Chondrocyte (in vitro differentiated cells): Measurements from ENCODE around the gene SDHB. TPM values are rescaled to one million over a fixed set of nuclear protein-coding genes. Genes with fewer than 3 reads are reported as not detected.

ENCODE experiments used
- DNase-seq: peaks from one replicate; pipeline ENCODE4 v3.0.0; 2021; ENCODE audit warnings: mixed read lengths, low spot score
- H3K27ac Mint-ChIP-seq: one replicate; pipeline ENCODE4 v1.8.0; 2021; ENCODE audit warnings: mild to moderate bottlenecking, moderate library complexity, mixed read lengths; ENCODE audit not compliant: unreplicated experiment
- H3K27me3 Mint-ChIP-seq: 2 replicates; pipeline ENCODE4 v1.8.0; 2021; ENCODE audit warnings: low read depth, mixed read lengths
- H3K36me3 Mint-ChIP-seq: 2 replicates; pipeline ENCODE4 v1.8.0; 2021; ENCODE audit warnings: low read depth, mixed read lengths
- H3K4me1 Mint-ChIP-seq: 2 replicates; pipeline ENCODE4 v1.8.0; 2021; ENCODE audit warnings: low read depth, mild to moderate bottlenecking, mixed read lengths
- H3K4me3 Mint-ChIP-seq: one replicate; pipeline ENCODE4 v1.8.0; 2021; ENCODE audit warnings: mild to moderate bottlenecking, moderate library complexity, mixed read lengths; ENCODE audit not compliant: unreplicated experiment
- H3K9me3 Mint-ChIP-seq: 2 replicates; pipeline ENCODE4 v1.8.0; 2021; ENCODE audit warnings: low read depth, mixed read lengths
- CTCF ChIP-seq: fragments of 200-600 bp; sonication (generic); IDR thresholded peaks from 2 replicates; pipeline ENCODE4 v1.5.0; 2021; ENCODE audit warnings: antibody characterized with exemption, mild to moderate bottlenecking, moderate library complexity
- total RNA-seq: library from RNA; stranded (reverse); gene quantifications from 3 replicates; pipeline ENCODE4 v1.2.1, GENCODE V29; 2021

The SDHB gene
- total RNA-seq, 1 donor from 2014 or later = 54.7 TPM

- no peak for TF ChIP-seq CTCF
- Mint-ChIP-seq H3K4me3 (no peak overlapping the region), H3K27ac (no peak overlapping the region), H3K4me1 (peaks cover 21% of the 10 kb centered on the region), H3K27me3 (no peaks in the 10 kb centered on the region), H3K9me3 (no peaks in the 10 kb centered on the region), H3K36me3 (peaks cover 17% of the 10 kb centered on the region)
- no peak for DNase-seq
These were observed 48.5 kb downstream of the SDHB start for GRCh38 chr1:17005365-17005740.

GRCh38 chr1:17004466-17005364 is 49.1 kb downstream of the SDHB start:
- peaks cover 14% of the 10 kb centered on the region for H3K4me1 Mint-ChIP-seq
- H3K27me3 Mint-ChIP-seq = no peaks in the 10 kb centered on the region
- peaks cover 18% of the 10 kb centered on the region for H3K36me3 Mint-ChIP-seq
- H3K27ac Mint-ChIP-seq = peak overlapping the region; percentile 45
- peak; percentile 33 for TF ChIP-seq CTCF
- no peaks in the 10 kb centered on the region for H3K9me3 Mint-ChIP-seq
- no peak for DNase-seq
- no peak overlapping the region for H3K4me3 Mint-ChIP-seq

GRCh38 chr1:17002524-17002902 is 51.3 kb downstream of the SDHB start:
- H3K4me3 Mint-ChIP-seq = no peak overlapping the region

GRCh38 chr1:17001760-17002523 is 51.9 kb downstream of the SDHB start:
- Mint-ChIP-seq H3K36me3 (peaks cover 24% of the 10 kb centered on the region), H3K27me3 (no peaks in the 10 kb centered on the region), H3K4me3 (no peak overlapping the region), H3K9me3 (no peaks in the 10 kb centered on the region), H3K27ac (no peak overlapping the region), H3K4me1 (peaks cover 8% of the 10 kb centered on the region)
- no peak for TF ChIP-seq CTCF
- no peak for DNase-seq

More at GRCh38 chr1:17002524-17002902, 51.3 kb downstream of the SDHB start:
- Mint-ChIP-seq H3K4me1 (peaks cover 8% of the 10 kb centered on the region), H3K27me3 (no peaks in the 10 kb centered on the region), H3K9me3 (no peaks in the 10 kb centered on the region), H3K27ac (no peak overlapping the region), H3K36me3 (peaks cover 24% of the 10 kb centered on the region)
- TF ChIP-seq CTCF = no peak
- no peak for DNase-seq

- Mint-ChIP-seq H3K27ac (no peak overlapping the region), H3K27me3 (no peaks in the 10 kb centered on the region), H3K4me3 (no peak overlapping the region), H3K36me3 (peaks cover 30% of the 10 kb centered on the region), H3K9me3 (no peaks in the 10 kb centered on the region), H3K4me1 (peaks cover 8% of the 10 kb centered on the region)
- DNase-seq = no peak
- peak; percentile 28 for TF ChIP-seq CTCF
These were observed 54.0 kb downstream of the SDHB start for GRCh38 chr1:16999863-17000262.
